ENCODE data around the gene RYR1.
A peak's percentile ranks its signal among the peaks of the same experiment; 100 is the strongest.

RYR1 gene

GRCh38 chr19:38429055-38429810 lies 4.3 kb upstream of the RYR1 start:
- no peak for DNase-seq

- no peak for DNase-seq
Observed at GRCh38 chr19:38429811-38430156, 3.7 kb upstream of the RYR1 start.

DNA sequence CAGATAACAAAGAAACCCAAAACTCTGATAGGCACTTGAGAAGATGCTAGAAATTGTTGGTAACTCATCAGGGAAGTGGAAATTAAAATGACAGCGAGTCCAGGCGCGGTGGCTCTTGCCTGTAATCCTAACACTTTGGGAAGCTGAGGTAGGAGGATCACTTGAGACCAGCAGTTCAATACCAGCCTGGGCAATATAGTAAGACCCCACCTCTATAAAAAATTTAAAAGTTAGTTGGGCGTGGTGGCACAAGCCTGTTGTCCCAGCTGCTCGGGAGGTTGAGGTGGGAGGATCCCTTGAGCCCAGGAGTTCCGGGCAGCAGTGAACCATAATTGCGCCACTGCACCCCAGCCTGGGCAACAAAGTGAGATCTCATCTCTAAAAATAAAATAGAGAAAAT lies 2.6 kb upstream of the RYR1 start:
- no peak for DNase-seq

DNA sequence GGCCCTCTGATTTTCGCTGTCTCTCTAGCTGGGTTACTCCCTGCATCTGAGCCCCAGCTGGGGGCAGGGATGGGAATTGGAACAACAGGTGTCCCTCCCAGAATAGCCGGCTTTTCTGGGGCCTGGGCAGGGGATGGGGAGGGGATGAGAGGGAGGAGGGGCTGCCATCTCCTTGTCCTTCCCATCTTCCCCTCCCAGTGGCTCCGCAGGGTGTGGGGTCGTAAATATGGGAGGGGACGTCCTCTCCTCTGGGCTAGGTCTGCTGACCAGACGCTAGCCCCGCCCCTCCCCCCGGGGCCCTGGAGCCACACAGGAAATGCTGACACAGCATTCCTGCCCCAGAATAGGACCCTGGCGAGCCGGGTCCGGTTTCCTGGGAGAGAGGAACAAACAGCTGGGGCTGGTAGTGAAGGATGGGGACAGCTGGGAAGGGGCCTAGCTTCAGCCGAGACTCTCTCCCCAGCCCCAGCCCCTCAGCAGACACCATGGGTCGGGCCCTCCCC lies 1.1 kb downstream of the RYR1 start:
- no peak for DNase-seq

GRCh38 chr19:38437295-38437694 lies 3.8 kb downstream of the RYR1 start:
- no peak for DNase-seq

DNA sequence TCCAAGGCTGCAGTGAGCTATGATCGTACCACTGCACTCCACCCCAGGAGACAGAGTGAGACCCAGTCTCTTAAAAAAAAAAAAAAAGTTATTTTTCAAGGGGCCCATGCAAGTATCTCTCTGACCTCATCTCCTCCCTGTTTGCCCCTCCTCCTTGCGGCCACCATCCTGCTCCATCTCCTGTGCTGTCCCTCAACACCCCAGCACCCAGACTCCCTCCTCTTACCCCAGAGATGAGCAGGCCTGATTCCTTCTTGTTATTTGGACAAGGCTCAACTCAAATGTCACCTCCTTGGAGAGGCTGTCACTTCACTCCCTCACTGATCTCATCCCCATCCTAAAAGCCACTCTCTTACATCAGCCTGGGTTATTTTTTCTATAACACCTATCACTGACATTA lies 4.4 kb downstream of the RYR1 start:
- DNase-seq: no peak

DNA sequence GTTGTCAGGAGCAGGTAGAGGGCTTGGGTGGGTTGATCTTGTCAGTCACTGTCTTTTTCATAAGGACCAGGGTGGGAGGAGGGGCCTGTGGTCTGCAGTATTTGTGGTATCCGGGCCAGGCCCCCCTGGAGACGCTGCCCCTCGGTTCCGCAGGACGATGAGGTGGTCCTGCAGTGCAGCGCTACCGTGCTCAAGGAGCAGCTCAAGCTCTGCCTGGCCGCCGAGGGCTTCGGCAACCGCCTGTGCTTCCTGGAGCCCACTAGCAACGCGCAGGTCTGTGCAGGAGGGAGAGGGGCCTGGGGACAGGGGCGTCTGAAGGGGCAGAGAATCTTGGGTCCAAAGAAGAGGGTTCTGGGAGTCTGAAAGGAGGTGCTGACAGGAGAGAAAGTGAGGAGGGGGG lies 7.1 kb downstream of the RYR1 start:
- no peak for DNase-seq

- peak in 1 of 2 donors; percentile 60 for DNase-seq
Observed at GRCh38 chr19:38441657-38442348, 8.3 kb downstream of the RYR1 start.

DNA sequence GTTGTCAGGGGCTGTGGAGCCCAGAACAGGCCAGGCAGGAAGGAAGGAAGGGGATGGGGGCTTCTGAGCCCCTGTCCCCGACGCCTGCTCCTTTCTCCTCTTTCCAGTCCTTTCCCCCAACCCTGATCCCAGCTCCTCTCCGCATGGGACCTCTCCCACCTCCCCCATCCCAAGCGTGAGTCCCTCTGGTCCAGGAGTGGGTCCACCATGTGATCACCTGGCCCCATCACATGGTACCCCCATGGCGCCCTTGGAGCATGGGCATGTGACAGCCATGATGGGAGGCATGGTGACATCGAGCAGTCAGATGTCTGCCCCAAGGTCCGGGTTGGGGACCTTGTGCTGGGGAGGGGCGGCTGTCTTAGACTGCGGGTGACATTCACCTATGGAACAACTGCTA lies 9.2 kb downstream of the RYR1 start:
- no peak for DNase-seq

- DNase-seq: no peak
Observed at GRCh38 chr19:38443458-38443999, 10.0 kb downstream of the RYR1 start.

DNA sequence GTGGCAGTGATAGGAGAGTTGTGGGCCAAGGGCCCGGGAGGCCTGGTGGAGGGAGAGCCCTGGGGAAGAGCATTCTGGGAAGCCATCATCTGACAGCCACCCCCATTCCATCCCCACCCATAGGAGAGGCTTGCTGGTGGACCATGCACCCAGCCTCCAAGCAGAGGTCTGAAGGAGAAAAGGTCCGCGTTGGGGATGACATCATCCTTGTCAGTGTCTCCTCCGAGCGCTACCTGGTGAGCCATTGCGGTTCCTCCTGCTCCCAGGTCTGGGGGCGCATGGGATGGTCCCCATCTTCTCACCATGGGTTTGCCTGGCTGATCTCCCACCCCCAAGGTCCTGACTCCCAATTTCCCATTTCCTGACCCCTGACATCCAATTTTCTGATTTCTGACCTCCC lies 10.5 kb downstream of the RYR1 start:
- no peak for DNase-seq

GRCh38 chr19:38445362-38445761 lies 11.9 kb downstream of the RYR1 start:
- no peak for DNase-seq

- no peak for DNase-seq
Observed at GRCh38 chr19:38448225-38448624, 14.7 kb downstream of the RYR1 start.

DNA sequence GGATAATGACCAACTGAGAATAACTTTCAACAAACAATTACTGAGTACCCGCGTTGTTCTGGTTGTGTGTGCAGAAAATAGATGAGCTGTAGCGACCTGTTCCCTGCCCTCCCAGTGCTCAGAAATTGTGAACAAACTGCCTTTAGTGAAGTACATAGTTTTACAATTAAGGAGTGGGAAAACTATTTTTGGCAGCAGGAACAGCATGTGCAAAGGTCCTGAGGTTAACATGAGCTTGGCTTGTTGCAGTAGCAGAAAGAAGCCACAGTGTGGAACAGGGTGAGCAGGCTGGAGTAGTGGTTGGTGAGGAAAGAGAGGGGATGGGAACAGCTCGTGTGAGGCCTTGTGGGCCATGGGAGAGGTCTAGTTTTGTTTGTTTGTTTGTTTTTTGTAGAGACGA lies 16.0 kb downstream of the RYR1 start:
- no peak for DNase-seq

- no peak for DNase-seq
Observed at GRCh38 chr19:38451036-38451435, 17.5 kb downstream of the RYR1 start.

DNA sequence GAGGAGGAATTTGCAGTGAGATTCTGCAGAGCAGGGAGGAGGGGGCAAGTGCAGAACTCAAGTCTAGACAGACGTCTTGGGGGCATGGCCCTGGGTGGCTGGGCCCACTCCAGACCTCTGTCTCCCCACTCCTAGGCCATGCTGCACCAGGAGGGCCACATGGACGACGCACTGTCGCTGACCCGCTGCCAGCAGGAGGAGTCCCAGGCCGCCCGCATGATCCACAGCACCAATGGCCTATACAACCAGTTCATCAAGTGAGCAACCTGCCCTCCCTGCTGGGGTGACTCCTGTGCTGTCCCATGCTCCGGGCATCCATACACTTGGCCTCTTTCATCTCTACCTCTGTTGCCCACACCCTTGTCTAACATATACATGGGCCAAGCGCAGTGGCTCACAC lies 18.1 kb downstream of the RYR1 start:
- DNase-seq: no peak

- DNase-seq: no peak
Observed at GRCh38 chr19:38452430-38453366, 19.2 kb downstream of the RYR1 start.

DNA sequence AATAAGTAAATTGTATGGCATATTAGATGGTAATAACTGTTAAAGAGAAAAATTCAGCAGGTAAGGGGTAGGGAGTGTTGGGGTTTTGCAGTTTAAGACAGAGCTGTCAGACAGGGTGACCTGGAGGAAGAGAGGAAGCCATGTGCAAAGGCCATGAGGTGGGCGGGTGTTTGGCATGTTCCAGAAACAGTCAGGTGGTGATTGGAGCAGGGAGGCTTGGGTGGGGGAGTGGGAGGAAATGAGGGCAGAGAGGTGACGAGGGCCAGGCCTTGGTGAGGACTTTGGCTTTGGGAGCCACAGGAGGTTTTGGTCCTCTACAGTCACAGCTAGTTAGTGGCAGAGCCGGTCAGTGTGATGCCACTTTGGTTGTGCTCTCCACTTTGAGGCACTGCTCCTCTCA lies 20.1 kb downstream of the RYR1 start:
- DNase-seq: no peak

DNA sequence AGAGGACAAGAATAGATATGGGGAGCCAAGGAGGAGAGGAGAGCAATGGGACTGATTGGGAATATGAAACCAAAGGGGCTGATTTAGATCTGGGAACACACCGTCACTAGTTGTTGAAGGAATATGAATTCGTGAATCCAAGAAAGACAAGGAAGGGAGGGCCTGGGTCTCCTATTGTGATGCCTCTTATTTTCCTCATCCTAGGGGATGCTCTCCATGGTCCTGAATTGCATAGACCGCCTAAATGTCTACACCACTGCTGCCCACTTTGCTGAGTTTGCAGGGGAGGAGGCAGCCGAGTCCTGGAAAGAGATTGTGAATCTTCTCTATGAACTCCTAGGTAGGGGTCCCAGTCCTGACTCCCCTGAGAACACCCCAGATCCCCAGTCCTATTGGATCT lies 21.5 kb downstream of the RYR1 start:
- no peak for DNase-seq

DNA sequence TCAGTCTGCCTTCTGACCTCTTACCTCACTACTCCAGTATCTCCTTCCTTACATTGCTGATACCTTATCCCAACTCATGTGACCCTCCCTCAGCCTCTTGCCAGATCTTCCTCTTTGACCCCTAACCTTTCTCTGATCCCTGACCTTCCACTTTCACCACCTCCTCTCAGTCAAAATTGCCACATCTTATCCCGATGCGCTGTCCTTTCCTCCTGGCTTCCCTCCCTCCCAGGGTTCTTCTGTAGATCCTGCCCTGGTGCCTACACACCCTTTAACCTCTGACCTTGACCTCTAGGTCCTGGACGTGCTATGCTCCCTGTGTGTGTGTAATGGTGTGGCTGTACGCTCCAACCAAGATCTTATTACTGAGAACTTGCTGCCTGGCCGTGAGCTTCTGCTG lies 23.7 kb downstream of the RYR1 start:
- DNase-seq: no peak

GRCh38 chr19:38457690-38458405 lies 24.4 kb downstream of the RYR1 start:
- no peak for DNase-seq

DNA sequence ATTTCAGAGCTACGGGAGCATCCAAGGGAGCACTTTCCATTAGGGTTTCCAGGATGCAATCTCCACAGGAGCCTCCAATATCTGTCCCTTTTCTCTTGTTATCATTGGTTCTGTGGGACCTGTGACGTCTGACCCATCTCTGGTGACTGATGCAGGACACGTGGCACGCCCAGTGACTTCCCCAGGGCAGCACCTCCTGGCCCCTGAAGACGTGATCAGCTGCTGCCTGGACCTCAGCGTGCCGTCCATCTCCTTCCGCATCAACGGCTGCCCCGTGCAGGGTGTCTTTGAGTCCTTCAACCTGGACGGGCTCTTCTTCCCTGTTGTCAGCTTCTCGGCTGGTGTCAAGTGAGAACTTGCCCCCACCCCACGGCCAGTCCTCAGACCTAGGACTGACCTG lies 25.5 kb downstream of the RYR1 start:
- DNase-seq: no peak

GRCh38 chr19:38463365-38463764 lies 29.9 kb downstream of the RYR1 start:
- no peak for DNase-seq
